ENCODE measurements around the gene STK39.

The STK39 gene

DNA sequence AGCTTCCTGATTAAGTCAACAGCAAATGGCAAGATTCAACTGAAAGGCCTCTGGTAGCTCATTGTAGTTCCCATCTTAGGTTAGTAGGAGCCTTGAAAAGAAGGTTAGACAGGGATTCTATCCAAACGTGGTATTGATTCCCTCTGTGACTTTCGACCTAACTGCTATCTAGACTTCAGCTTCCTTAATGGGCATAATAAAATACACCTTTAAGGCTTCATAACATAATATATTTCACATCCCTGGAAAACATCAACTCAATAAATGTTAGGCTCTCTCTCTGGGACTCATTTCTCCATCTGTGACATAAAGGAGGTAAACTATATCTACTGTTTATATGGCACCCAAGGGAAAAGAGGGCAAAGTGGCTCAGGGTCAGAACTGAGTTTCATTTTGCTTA is 60.9 kb downstream of the STK39 start:
- TF ChIP-seq, protein P1, sequence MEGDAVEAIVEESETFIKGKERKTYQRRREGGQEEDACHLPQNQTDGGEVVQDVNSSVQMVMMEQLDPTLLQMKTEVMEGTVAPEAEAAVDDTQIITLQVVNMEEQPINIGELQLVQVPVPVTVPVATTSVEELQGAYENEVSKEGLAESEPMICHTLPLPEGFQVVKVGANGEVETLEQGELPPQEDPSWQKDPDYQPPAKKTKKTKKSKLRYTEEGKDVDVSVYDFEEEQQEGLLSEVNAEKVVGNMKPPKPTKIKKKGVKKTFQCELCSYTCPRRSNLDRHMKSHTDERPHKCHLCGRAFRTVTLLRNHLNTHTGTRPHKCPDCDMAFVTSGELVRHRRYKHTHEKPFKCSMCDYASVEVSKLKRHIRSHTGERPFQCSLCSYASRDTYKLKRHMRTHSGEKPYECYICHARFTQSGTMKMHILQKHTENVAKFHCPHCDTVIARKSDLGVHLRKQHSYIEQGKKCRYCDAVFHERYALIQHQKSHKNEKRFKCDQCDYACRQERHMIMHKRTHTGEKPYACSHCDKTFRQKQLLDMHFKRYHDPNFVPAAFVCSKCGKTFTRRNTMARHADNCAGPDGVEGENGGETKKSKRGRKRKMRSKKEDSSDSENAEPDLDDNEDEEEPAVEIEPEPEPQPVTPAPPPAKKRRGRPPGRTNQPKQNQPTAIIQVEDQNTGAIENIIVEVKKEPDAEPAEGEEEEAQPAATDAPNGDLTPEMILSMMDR (IDR thresholded peaks at IDR 0.05), result no peak

DNA sequence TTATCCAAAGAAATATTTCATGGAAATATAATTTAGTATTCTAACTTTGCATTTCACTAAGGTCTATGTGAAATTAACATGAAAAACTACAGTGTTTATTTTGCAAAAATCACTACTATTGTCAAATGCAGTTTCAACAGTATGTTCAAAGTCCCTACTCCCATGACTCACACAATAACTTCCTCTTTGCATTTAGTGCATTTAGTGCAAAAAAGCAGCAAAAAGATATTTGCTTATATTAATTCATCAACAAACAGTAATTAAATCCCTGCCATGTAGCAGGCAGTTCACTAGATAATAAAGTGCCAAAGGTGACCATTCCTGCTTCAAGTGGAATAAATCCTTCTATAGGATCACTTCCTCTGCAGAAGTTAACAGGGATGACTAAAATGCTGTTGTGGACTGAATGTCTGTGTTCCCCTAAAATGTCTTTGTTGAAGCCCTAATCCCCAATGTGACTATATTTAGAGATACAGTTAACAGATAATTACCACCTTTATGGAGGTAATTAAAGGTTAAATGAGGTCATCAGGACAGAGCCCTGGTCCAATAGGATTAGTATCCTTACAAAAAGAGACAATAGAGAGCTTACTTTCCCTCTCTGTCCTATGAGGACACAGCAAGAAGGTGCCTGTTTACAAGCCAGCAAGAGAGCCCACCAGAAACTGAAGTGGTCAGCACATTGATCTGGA is 61.7 kb downstream of the STK39 start:
- TF ChIP-seq, protein P1 (IDR thresholded peaks at IDR 0.05), result no peak

DNA sequence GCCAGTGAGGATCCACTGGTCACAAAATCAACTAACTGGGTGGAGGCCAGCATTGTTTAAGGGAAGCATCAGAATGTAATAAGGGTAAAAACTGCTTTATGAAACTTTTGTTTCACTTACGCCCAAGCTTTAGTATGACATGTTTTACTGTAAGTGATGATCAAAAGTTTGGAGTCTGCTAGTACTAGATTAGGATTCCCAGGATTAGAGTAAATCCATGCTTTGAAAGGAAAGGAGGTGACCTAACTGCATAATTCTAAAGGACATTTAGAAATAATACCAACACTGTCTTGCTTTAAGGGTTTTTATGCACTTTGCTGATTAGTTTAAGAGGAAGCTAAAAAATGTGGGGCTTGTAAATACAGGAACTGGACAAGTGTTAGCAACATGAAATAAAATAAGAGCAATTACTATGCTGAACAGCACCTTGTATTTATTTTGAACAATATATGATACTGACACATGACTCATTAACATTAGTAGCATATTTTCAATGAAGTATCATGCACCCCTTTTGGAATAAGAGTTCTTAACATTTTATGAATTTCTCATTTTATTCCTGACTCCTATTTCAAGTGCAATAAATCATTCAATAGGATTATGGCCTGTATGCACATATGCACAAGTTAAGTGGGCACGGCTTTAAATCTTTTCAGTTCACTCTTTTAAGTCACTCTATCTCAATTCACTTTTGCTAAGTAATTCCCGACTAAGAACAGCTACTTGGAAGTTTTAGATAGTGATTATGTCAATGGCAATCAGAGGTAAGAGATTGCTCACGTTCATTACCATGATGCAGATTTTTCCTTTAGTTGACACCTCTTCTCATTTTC is 62.5 kb downstream of the STK39 start:
- TF ChIP-seq, protein P1 (IDR thresholded peaks at IDR 0.05), result no peak

DNA sequence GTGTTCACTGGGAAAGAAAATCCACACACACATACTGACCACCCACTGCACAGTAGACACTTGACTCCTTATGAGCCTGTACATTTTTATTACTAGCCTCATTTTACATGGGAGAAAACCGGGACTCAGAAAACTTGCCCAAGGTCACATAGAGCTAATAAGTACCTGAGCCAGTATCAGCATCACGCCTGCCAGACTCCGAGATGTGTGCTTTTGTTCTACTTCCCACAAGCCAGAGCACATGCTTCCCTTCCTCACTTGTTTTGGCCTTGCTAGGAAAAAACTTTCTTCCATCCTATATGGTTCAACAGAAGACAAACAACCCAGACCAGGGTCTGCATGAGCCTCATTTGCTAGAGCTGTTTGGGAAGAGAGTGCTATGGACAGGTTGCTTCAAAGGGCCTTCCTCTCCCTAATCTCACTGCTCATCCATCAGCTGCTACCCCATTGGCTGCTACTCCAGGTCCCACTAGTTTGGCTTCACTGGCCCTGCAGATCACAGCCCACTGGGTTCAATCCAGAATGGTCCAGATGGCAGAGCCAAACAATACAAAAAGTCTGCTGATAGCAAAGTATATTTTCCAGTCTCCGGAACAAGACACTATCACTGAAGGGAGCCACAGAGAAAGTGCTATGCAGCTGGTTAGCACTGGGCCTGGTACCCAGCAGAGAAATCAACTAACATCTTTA is 63.9 kb downstream of the STK39 start:
- TF ChIP-seq, protein P1 (IDR thresholded peaks at IDR 0.05), result no peak

DNA sequence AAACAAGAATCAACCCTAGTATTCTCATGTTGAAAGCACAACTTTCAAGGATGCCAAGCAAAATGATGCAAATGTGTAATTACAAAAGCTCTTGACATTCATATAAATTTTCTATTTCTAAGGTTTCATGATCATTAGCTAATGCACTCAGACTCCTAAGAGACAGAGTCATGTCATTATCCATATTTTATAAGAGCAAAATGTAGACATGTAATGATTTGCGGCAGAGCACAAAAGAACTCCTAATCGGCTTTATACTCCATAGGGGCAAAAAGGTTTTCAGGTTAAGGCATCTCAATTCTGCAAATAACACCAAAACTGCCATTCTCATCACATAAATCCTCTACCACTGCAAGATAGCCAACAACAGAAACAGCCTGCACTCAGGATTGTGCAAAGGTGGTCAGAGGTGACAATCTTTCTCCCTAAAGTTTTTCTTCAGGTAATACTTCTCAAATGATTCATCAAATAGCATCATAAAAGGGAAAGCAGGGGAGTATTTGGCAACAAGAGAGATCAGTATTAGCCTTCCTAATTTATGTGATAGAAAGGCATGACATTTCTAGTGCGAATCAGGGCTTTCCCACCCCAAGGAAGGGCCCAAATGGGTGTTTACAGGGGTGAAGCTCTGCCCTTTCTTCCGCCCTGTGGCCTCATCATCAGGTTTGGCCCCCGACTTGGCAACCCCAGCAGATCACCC is 64.7 kb downstream of the STK39 start:
- TF ChIP-seq, protein P1 (IDR thresholded peaks at IDR 0.05), result no peak

DNA sequence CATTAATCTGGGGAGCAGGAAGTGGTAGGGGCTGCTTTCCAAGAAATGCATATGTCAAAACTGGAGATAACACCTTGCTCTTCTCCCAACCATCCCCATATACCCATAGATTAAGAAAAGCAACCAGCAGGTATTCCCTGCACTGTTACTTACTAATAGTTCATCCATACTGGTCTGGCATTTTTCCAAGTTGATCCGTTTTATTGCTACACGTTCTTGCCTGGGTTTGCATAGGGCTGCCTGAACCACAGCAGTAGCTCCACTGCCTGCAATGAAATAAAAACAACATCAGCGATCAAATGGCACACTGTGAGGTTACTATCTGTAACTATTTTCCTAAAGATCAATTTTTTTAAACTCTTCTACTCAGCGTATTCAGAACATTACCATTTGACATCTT is 65.6 kb downstream of the STK39 start:
- TF ChIP-seq, protein P1 (IDR thresholded peaks at IDR 0.05), result no peak

DNA sequence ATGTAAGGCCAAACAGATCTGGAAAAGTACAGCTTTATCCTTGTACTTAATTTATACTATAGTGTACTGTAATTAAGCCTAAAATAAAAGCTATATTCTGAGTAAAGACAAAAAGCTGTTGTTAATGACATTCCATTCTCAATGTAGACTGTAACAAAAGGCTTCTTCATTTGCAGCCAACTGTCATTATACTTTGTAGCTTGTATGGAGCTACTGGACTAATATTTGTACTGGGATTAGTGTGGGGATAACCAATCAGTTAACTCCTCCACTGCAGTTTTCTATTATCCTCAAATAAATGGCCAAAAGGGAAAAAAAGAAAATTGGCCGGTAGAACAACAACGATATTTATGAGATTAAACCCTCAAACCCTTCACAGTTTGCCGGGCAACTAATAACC is 66.5 kb downstream of the STK39 start:
- TF ChIP-seq, protein P1 (IDR thresholded peaks at IDR 0.05), result no peak
